GM19463 (cell line): ENCODE data around the gene RALGPS1.

Experiments used
- ATAC-seq: cut with Tn5 transposase; IDR thresholded peaks from one replicate; pipeline ENCODE4 v1.9.1; 2021; ENCODE audit warnings: mild to moderate bottlenecking, moderate library complexity; ENCODE audit not compliant: unreplicated experiment

RALGPS1 gene

GRCh38 chr9:126904586-126904985, 10.0 kb upstream of the RALGPS1 start:
- no peak for ATAC-seq

- no peak for ATAC-seq
Measured at GRCh38 chr9:126906091-126906490, 8.5 kb upstream of the RALGPS1 start.

GRCh38 chr9:126907058-126907457, 7.5 kb upstream of the RALGPS1 start:
- no peak for ATAC-seq

- ATAC-seq, result no peak
Measured at GRCh38 chr9:126915281-126915816, 767 bp downstream of the RALGPS1 start.

GRCh38 chr9:126915846-126916543, 1.4 kb downstream of the RALGPS1 start:
- no peak for ATAC-seq

GRCh38 chr9:126916909-126917308, 2.3 kb downstream of the RALGPS1 start:
- no peak for ATAC-seq

GRCh38 chr9:126919193-126919592, 4.6 kb downstream of the RALGPS1 start:
- ATAC-seq, result no peak

GRCh38 chr9:126925876-126926275, 11.3 kb downstream of the RALGPS1 start:
- ATAC-seq, result no peak

GRCh38 chr9:126926364-126926763, 11.8 kb downstream of the RALGPS1 start:
- ATAC-seq, result no peak

GRCh38 chr9:126927419-126927818, 12.8 kb downstream of the RALGPS1 start:
- no peak for ATAC-seq

- no peak for ATAC-seq
Measured at GRCh38 chr9:126932871-126933321, 18.3 kb downstream of the RALGPS1 start.

GRCh38 chr9:126933334-126933980, 18.9 kb downstream of the RALGPS1 start:
- ATAC-seq, result no peak

- ATAC-seq, result no peak
Measured at GRCh38 chr9:126934441-126934840, 19.9 kb downstream of the RALGPS1 start.

- no peak for ATAC-seq
Measured at GRCh38 chr9:126935630-126936029, 21.0 kb downstream of the RALGPS1 start.

GRCh38 chr9:126937444-126937843, 22.9 kb downstream of the RALGPS1 start:
- no peak for ATAC-seq

GRCh38 chr9:126938327-126938726, 23.7 kb downstream of the RALGPS1 start:
- ATAC-seq, result no peak

GRCh38 chr9:126939821-126940221, 25.2 kb downstream of the RALGPS1 start:
- ATAC-seq, result no peak

GRCh38 chr9:126942399-126942798, 27.8 kb downstream of the RALGPS1 start:
- no peak for ATAC-seq

- no peak for ATAC-seq
Measured at GRCh38 chr9:126945682-126946081, 31.1 kb downstream of the RALGPS1 start.

- ATAC-seq, result no peak
Measured at GRCh38 chr9:126947529-126947928, 32.9 kb downstream of the RALGPS1 start.

- ATAC-seq, result no peak
Measured at GRCh38 chr9:126952205-126952977, 37.8 kb downstream of the RALGPS1 start.
